ENCODE measurements around the gene RGL3.
"Not testable (repeated sequence)": the region's sequence is repeated elsewhere in the genome, so short reads cannot be mapped to it uniquely, and the experiment has no call there.

The RGL3 gene

GRCh38 chr19:11379269-11379845 lies 39.8 kb downstream of the RGL3 start:
- not testable (repeated sequence) for DNase-seq

GRCh38 chr19:11378319-11379189 lies 40.6 kb downstream of the RGL3 start:
- no peak for DNase-seq

GRCh38 chr19:11377756-11378155 lies 41.4 kb downstream of the RGL3 start:
- no peak for DNase-seq

- no peak for DNase-seq
Measured at GRCh38 chr19:11377237-11377636, 41.9 kb downstream of the RGL3 start.

GRCh38 chr19:11375143-11375948 lies 43.8 kb downstream of the RGL3 start:
- no peak for DNase-seq

- peak; percentile 88 for DNase-seq
Measured at GRCh38 chr19:11374433-11375142, 44.5 kb downstream of the RGL3 start, which contains the start of gene SWSAP1. Gene SWSAP1 (plus strand): TSS chr19:11374666. CDS start chr19:11374681, 15 bp downstream.

- no peak for DNase-seq
Measured at GRCh38 chr19:11373885-11374432, 45.2 kb downstream of the RGL3 start.

GRCh38 chr19:11373166-11373884 lies 45.8 kb downstream of the RGL3 start:
- peak; percentile 45 for DNase-seq

- DNase-seq = no peak
Measured at GRCh38 chr19:11370744-11371143, 48.4 kb downstream of the RGL3 start.

GRCh38 chr19:11367528-11367927 lies 51.6 kb downstream of the RGL3 start:
- no peak for DNase-seq

- DNase-seq = no peak
Measured at GRCh38 chr19:11365557-11366117, 53.5 kb downstream of the RGL3 start.

GRCh38 chr19:11364935-11365334 lies 54.2 kb downstream of the RGL3 start:
- no peak for DNase-seq

- DNase-seq = no peak
Measured at GRCh38 chr19:11364296-11364904, 54.7 kb downstream of the RGL3 start.

GRCh38 chr19:11363881-11364280 lies 55.2 kb downstream of the RGL3 start:
- no peak for DNase-seq

- no peak for DNase-seq
Measured at GRCh38 chr19:11361771-11362731, 57.1 kb downstream of the RGL3 start.

GRCh38 chr19:11361037-11361770 lies 57.9 kb downstream of the RGL3 start:
- DNase-seq = no peak

GRCh38 chr19:11359421-11359820 lies 59.7 kb downstream of the RGL3 start:
- DNase-seq = no peak

GRCh38 chr19:11356676-11357550 lies 62.2 kb downstream of the RGL3 start:
- DNase-seq = no peak

Data from NCI-H187 treated with DMSO at 0.1 percent for 48 hours (cell line).